Natural killer cell treated with Interleukin-12 subunit alpha and Interleukin-12 subunit beta and Interleukin-15 and Interleukin-18, amount 100 ng/mL, for 72 hours (primary cell): ENCODE measurements around the gene TMEM250. TPM values are rescaled to one million over a fixed set of nuclear protein-coding genes. Genes with fewer than 3 reads are reported as not detected.

Experiments used
- ATAC-seq, 2 donors: fragments of 150-1000 bp; cut with Tn5 transposase in 1 of 2; sonication (Bioruptor Pico), chemical (Tn5 transposase) in 1 of 2; 2 replicates each; pipeline ENCODE4 v1.10.0; 2021
- DNase-seq: peaks from one replicate; pipeline ENCODE4 v3.0.0; 2022; ENCODE audit warnings: low spot score
- H3K27ac Mint-ChIP-seq, 2 donors: 1 replicate in 1 of 2; 2 replicates in 1 of 2; pipeline ENCODE4 v1.8.0; 2022; ENCODE audit warnings: mixed read lengths in 2 of 2, mild to moderate bottlenecking in 1 of 2, moderate library complexity in 1 of 2
- H3K27me3 Mint-ChIP-seq, 2 donors: 1 replicate in 1 of 2; 2 replicates in 1 of 2; pipeline ENCODE4 v1.8.0; 2022; ENCODE audit warnings: mixed read lengths in 2 of 2
- H3K36me3 Mint-ChIP-seq: one replicate; pipeline ENCODE4 v1.8.0; 2022; ENCODE audit warnings: mixed read lengths
- H3K4me1 Mint-ChIP-seq, 2 donors: 1 replicate in 1 of 2; 2 replicates in 1 of 2; pipeline ENCODE4 v1.8.0; 2022; ENCODE audit warnings: low read depth in 2 of 2, mixed read lengths in 2 of 2, mild to moderate bottlenecking in 1 of 2
- H3K4me3 Mint-ChIP-seq: one replicate; pipeline ENCODE4 v1.8.0; 2022; ENCODE audit warnings: mixed read lengths
- H3K9me3 Mint-ChIP-seq: 2 replicates; pipeline ENCODE4 v1.8.0; 2022; ENCODE audit warnings: mixed read lengths
- total RNA-seq, 2 donors: library from RNA; stranded (reverse); gene quantifications; one replicate each; pipeline ENCODE4 v1.2.3, GENCODE V29; 2022

TMEM250 gene
- total RNA-seq, 2 donors from 2014 or later, result 29.1 to 42.3 TPM

- ATAC-seq (peak; percentile 73 to 74), DNase-seq (peak; percentile 82)
- Mint-ChIP-seq H3K9me3 (no peaks in the 10 kb centered on the region), H3K27me3 (no peaks in the 10 kb centered on the region), H3K4me3 (peak overlapping the region; percentile 81), H3K27ac (peak overlapping the region in 1 of 2 donors; percentile 50), H3K36me3 (no peaks in the 10 kb centered on the region), H3K4me1 (peaks cover 11 to 25% of the 10 kb centered on the region in 2 donors)
These were observed 24.4 kb downstream of the TMEM250 start for GRCh38 chr9:136093995-136094881.

- Mint-ChIP-seq H3K4me1 (peaks cover 3 to 17% of the 10 kb centered on the region in 2 donors), H3K27me3 (no peaks in the 10 kb centered on the region), H3K9me3 (no peaks in the 10 kb centered on the region), H3K4me3 (peak overlapping the region; percentile 81), H3K36me3 (no peaks in the 10 kb centered on the region), H3K27ac (peak overlapping the region in 1 of 2 donors; percentile 50)
- ATAC-seq (no peak), DNase-seq (no peak)
These were observed 25.2 kb downstream of the TMEM250 start for GRCh38 chr9:136093346-136093986.

- H3K36me3 Mint-ChIP-seq, result no peaks in the 10 kb centered on the region
- ATAC-seq (no peak), DNase-seq (no peak)
- H3K27ac Mint-ChIP-seq, result peak overlapping the region in 1 of 2 donors; percentile 43
- no peaks in the 10 kb centered on the region for H3K9me3 Mint-ChIP-seq
- peaks cover 0 to 15% of the 10 kb centered on the region in 2 donors for H3K4me1 Mint-ChIP-seq
- peak overlapping the region; percentile 81 for H3K4me3 Mint-ChIP-seq
- H3K27me3 Mint-ChIP-seq, result no peaks in the 10 kb centered on the region
These were observed 25.9 kb downstream of the TMEM250 start for GRCh38 chr9:136092741-136093140.

GRCh38 chr9:136092353-136092650, 26.4 kb downstream of the TMEM250 start:
- Mint-ChIP-seq H3K4me3 (no peak overlapping the region), H3K27me3 (no peaks in the 10 kb centered on the region), H3K27ac (no peak overlapping the region), H3K36me3 (no peaks in the 10 kb centered on the region), H3K9me3 (no peaks in the 10 kb centered on the region), H3K4me1 (peaks cover 0 to 15% of the 10 kb centered on the region in 2 donors)
- DNase-seq (no peak), ATAC-seq (no peak)

- no peak for DNase-seq
- H3K27me3 Mint-ChIP-seq, result no peaks in the 10 kb centered on the region
- H3K9me3 Mint-ChIP-seq, result no peaks in the 10 kb centered on the region
- H3K27ac Mint-ChIP-seq, result peak overlapping the region in 1 of 2 donors; percentile 72
- no peak overlapping the region for H3K4me3 Mint-ChIP-seq
- H3K36me3 Mint-ChIP-seq, result no peaks in the 10 kb centered on the region
- peaks cover 0 to 19% of the 10 kb centered on the region in 2 donors for H3K4me1 Mint-ChIP-seq
- no peak for ATAC-seq
These were observed 26.9 kb downstream of the TMEM250 start for GRCh38 chr9:136091582-136092352.

GRCh38 chr9:136090768-136091581, 27.7 kb downstream of the TMEM250 start:
- Mint-ChIP-seq H3K4me1 (peaks cover 0 to 22% of the 10 kb centered on the region in 2 donors), H3K4me3 (no peak overlapping the region), H3K27ac (peak overlapping the region in 1 of 2 donors; percentile 72), H3K27me3 (no peaks in the 10 kb centered on the region), H3K9me3 (no peaks in the 10 kb centered on the region), H3K36me3 (no peaks in the 10 kb centered on the region)
- no peak for ATAC-seq
- DNase-seq, result no peak

- Mint-ChIP-seq H3K4me1 (peaks cover 0 to 22% of the 10 kb centered on the region in 2 donors), H3K4me3 (no peak overlapping the region), H3K27ac (peak overlapping the region in 1 of 2 donors; percentile 65), H3K9me3 (no peaks in the 10 kb centered on the region), H3K36me3 (no peaks in the 10 kb centered on the region), H3K27me3 (no peaks in the 10 kb centered on the region)
- DNase-seq (no peak), ATAC-seq (no peak)
These were observed 28.5 kb downstream of the TMEM250 start for GRCh38 chr9:136090056-136090735.

GRCh38 chr9:136089697-136090045, 29.0 kb downstream of the TMEM250 start:
- DNase-seq, result no peak
- Mint-ChIP-seq H3K27me3 (no peaks in the 10 kb centered on the region), H3K9me3 (no peaks in the 10 kb centered on the region), H3K4me1 (peaks cover under 1 to 24% of the 10 kb centered on the region in 2 donors), H3K4me3 (no peak overlapping the region), H3K27ac (peak overlapping the region in 1 of 2 donors; percentile 65), H3K36me3 (no peaks in the 10 kb centered on the region)
- no peak for ATAC-seq

GRCh38 chr9:136088939-136089696, 29.6 kb downstream of the TMEM250 start:
- Mint-ChIP-seq H3K9me3 (no peaks in the 10 kb centered on the region), H3K27ac (peak overlapping the region in 1 of 2 donors; percentile 65), H3K36me3 (no peaks in the 10 kb centered on the region), H3K4me1 (peaks cover 5 to 29% of the 10 kb centered on the region in 2 donors), H3K4me3 (no peak overlapping the region), H3K27me3 (no peaks in the 10 kb centered on the region)
- ATAC-seq, result peak; percentile 41 to 59
- no peak for DNase-seq

- ATAC-seq, result peak in 1 of 2 donors; percentile 2
- peaks cover 5 to 29% of the 10 kb centered on the region in 2 donors for H3K4me1 Mint-ChIP-seq
- H3K4me3 Mint-ChIP-seq, result no peak overlapping the region
These were observed 30.2 kb downstream of the TMEM250 start for GRCh38 chr9:136088481-136088938.

GRCh38 chr9:136087741-136088480, 30.8 kb downstream of the TMEM250 start:
- H3K4me1 Mint-ChIP-seq, result peaks cover 5 to 27% of the 10 kb centered on the region in 2 donors
- ATAC-seq (no peak), DNase-seq (no peak)
- no peaks in the 10 kb centered on the region for H3K9me3 Mint-ChIP-seq
- no peaks in the 10 kb centered on the region for H3K36me3 Mint-ChIP-seq
- no peak overlapping the region for H3K4me3 Mint-ChIP-seq
- H3K27ac Mint-ChIP-seq, result no peak overlapping the region
- no peaks in the 10 kb centered on the region for H3K27me3 Mint-ChIP-seq

More at GRCh38 chr9:136088481-136088938, 30.2 kb downstream of the TMEM250 start:
- Mint-ChIP-seq H3K9me3 (no peaks in the 10 kb centered on the region), H3K27ac (no peak overlapping the region), H3K36me3 (no peaks in the 10 kb centered on the region), H3K27me3 (no peaks in the 10 kb centered on the region)
- no peak for DNase-seq
